Measurements from ENCODE around the gene ARFGEF2. TPM values are rescaled to one million over a fixed set of nuclear protein-coding genes. Genes with fewer than 3 reads are reported as not detected.
"Not testable (repeated sequence)": the region's sequence is repeated elsewhere in the genome, so short reads cannot be mapped to it uniquely, and the experiment has no call there.

Gene ARFGEF2
- total and polyA plus RNA-seq, 2 donors from 2014 or later: 7.4 to 36.9 TPM

GRCh38 chr20:48972816-48973215, 51.3 kb downstream of the ARFGEF2 start:
- no peak overlapping the region for H3K9ac ChIP-seq (ENCODE audit: low read length in 3 of 3)
- H3K27me3 ChIP-seq (ENCODE audit: control insufficient read depth, insufficient read depth, low read length): no peaks in the 10 kb centered on the region
- H3K36me3 ChIP-seq (ENCODE audit: control insufficient read depth in 2 of 3, insufficient read depth in 3 of 3, low read length in 3 of 3): peaks cover 14 to 47% (median 35%) of the 10 kb centered on the region in 3 donors
- DNase-seq (no peak), FAIRE-seq (no peak)
- TF ChIP-seq, protein P1, sequence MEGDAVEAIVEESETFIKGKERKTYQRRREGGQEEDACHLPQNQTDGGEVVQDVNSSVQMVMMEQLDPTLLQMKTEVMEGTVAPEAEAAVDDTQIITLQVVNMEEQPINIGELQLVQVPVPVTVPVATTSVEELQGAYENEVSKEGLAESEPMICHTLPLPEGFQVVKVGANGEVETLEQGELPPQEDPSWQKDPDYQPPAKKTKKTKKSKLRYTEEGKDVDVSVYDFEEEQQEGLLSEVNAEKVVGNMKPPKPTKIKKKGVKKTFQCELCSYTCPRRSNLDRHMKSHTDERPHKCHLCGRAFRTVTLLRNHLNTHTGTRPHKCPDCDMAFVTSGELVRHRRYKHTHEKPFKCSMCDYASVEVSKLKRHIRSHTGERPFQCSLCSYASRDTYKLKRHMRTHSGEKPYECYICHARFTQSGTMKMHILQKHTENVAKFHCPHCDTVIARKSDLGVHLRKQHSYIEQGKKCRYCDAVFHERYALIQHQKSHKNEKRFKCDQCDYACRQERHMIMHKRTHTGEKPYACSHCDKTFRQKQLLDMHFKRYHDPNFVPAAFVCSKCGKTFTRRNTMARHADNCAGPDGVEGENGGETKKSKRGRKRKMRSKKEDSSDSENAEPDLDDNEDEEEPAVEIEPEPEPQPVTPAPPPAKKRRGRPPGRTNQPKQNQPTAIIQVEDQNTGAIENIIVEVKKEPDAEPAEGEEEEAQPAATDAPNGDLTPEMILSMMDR (IDR thresholded peaks at IDR 0.05; ENCODE audit: borderline replicate concordance, extremely low read depth, insufficient read depth): no peak
- intact Hi-C loops (cut with DNase I): no loop called here
- no peaks in the 10 kb centered on the region for H3K4me1 ChIP-seq (ENCODE audit: control insufficient read depth in 2 of 3, insufficient read depth in 2 of 3, low read depth in 1 of 3, low read length in 3 of 3)
- no peak overlapping the region for H3K4me3 ChIP-seq (ENCODE audit: low read length in 3 of 3)
- H3K9me3 ChIP-seq (ENCODE audit: control insufficient read depth in 2 of 3, insufficient read depth in 1 of 3, low read length in 3 of 3): no peaks in the 10 kb centered on the region
- H3K27ac ChIP-seq (ENCODE audit: low read depth in 2 of 2, low read length in 2 of 2): no peak overlapping the region

DNA sequence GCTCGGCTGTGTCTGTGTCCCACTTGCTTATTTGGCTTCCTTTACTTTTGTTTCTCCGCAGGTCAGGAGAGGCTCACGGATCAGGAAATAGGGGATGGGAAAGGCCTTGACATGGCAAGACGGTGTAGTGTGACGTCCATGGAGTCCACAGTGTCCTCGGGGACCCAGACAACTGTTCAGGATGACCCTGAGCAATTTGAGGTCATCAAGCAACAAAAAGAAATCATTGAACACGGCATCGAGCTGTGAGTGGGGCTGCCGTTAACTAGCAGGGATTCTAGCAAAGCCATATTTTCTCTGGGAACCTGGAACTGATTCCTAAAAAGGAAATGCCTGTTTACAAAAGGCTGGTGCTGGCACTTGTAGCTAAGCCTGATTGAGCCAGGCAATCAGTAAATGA, 54.4 kb downstream of the ARFGEF2 start:
- H3K4me3 ChIP-seq (ENCODE audit: low read length in 3 of 3): no peak overlapping the region
- H3K9ac ChIP-seq (ENCODE audit: low read length in 3 of 3): no peak overlapping the region
- FAIRE-seq (no peak), DNase-seq (no peak)
- TF ChIP-seq, protein P1 (IDR thresholded peaks at IDR 0.05; ENCODE audit: borderline replicate concordance, extremely low read depth, insufficient read depth): no peak
- H3K36me3 ChIP-seq (ENCODE audit: control insufficient read depth in 2 of 3, insufficient read depth in 3 of 3, low read length in 3 of 3): peaks cover 4 to 30% (median 21%) of the 10 kb centered on the region in 3 donors
- intact Hi-C loops (cut with DNase I): no loop called here
- no peaks in the 10 kb centered on the region for H3K9me3 ChIP-seq (ENCODE audit: control insufficient read depth in 2 of 3, insufficient read depth in 1 of 3, low read length in 3 of 3)
- H3K27me3 ChIP-seq (ENCODE audit: control insufficient read depth, insufficient read depth, low read length): no peaks in the 10 kb centered on the region
- no peaks in the 10 kb centered on the region for H3K4me1 ChIP-seq (ENCODE audit: control insufficient read depth in 2 of 3, insufficient read depth in 2 of 3, low read depth in 1 of 3, low read length in 3 of 3)
- H3K27ac ChIP-seq (ENCODE audit: low read depth in 2 of 2, low read length in 2 of 2): no peak overlapping the region

GRCh38 chr20:48979980-48980379, 58.5 kb downstream of the ARFGEF2 start:
- FAIRE-seq; H3K4me3 ChIP-seq (ENCODE audit: low read length in 3 of 3); H3K27ac ChIP-seq (ENCODE audit: low read depth in 2 of 2, low read length in 2 of 2); H3K27me3 ChIP-seq (ENCODE audit: control insufficient read depth, insufficient read depth, low read length); DNase-seq; H3K4me1 ChIP-seq (ENCODE audit: control insufficient read depth in 2 of 3, insufficient read depth in 2 of 3, low read depth in 1 of 3, low read length in 3 of 3); H3K9ac ChIP-seq (ENCODE audit: low read length in 3 of 3); H3K9me3 ChIP-seq (ENCODE audit: control insufficient read depth in 2 of 3, insufficient read depth in 1 of 3, low read length in 3 of 3); intact Hi-C loops (cut with DNase I): not testable (repeated sequence)
- H3K36me3 ChIP-seq (ENCODE audit: control insufficient read depth in 2 of 3, insufficient read depth in 3 of 3, low read length in 3 of 3): peaks cover 7 to 33% (median 21%) of the 10 kb centered on the region in 3 donors

DNA sequence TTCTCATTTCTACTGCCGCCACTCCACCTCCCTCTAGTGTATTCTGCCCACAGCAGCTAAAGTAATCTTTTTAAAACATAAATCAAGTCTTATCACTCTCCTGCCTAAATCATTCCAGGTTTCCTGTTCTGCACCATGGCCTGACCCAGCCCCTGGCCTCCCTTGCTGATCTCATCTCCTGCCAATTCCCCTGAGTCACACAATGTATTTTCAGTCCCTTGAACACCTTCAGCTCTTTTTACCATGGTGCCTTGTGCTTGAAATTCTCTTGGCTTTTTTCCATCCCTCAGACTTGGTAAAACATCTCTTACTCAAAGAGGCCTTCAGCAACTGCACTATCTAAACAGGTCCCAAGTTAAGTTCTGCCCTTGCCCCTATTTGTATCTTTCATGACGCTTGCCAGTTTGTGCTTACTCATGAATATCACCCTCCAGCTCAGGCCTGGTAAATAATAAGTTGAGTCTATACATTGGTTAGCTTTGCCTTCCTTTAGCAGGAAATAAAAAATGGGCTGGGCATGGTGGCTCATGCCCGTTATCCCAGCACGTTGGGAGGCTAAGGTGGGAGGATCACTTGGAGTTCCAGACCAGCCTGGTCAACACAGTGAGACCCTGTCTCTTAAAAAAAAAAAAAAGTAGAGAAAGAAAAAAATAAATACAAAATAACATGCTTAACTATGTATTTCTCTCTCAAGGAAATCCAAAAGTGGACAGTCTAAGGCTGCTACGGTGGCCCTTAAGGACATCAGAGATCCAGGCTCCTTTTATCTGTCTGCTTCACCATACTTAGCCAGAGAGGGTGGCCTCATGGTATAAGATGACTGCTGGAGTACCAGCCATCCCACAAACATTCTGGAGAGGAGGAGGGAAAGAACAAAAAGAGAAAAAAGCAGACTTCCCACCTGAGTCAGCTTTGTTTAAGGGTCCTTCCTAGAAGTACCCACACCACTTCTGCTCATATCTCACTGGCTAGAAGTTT, 62.2 kb downstream of the ARFGEF2 start:
- Histone ChIP-seq H3K4me3 (ENCODE audit: low read length in 3 of 3) (no peak overlapping the region), H3K27me3 (ENCODE audit: control insufficient read depth, insufficient read depth, low read length) (no peaks in the 10 kb centered on the region), H3K27ac (ENCODE audit: low read depth in 2 of 2, low read length in 2 of 2) (no peak overlapping the region), H3K4me1 (ENCODE audit: control insufficient read depth in 2 of 3, insufficient read depth in 2 of 3, low read depth in 1 of 3, low read length in 3 of 3) (peaks cover 0 to 4% (median 0%) of the 10 kb centered on the region in 3 donors), H3K9ac (ENCODE audit: low read length in 3 of 3) (no peak overlapping the region), H3K36me3 (ENCODE audit: control insufficient read depth in 2 of 3, insufficient read depth in 3 of 3, low read length in 3 of 3) (peaks cover 7 to 41% (median 26%) of the 10 kb centered on the region in 3 donors), H3K9me3 (ENCODE audit: control insufficient read depth in 2 of 3, insufficient read depth in 1 of 3, low read length in 3 of 3) (peaks cover 0 to 2% (median 0%) of the 10 kb centered on the region in 3 donors)
- TF ChIP-seq, protein P1 (IDR thresholded peaks at IDR 0.05; ENCODE audit: borderline replicate concordance, extremely low read depth, insufficient read depth): no peak
- intact Hi-C loops (cut with DNase I): no loop called here
- DNase-seq: peak in 2 of 5 donors; percentile 4 to 37
- FAIRE-seq: no peak
